NOMO-1 treated with DMSO at 0.1 percent for 48 hours (cell line): ENCODE results near the gene PDE4D.
"Not testable (repeated sequence)": the region's sequence is repeated elsewhere in the genome, so short reads cannot be mapped to it uniquely, and the experiment has no call there.

Source experiments
- DNase-seq: peaks from one replicate; lab custom pipeline; 2025; ENCODE audit not compliant: unreplicated experiment; lab: John Stamatoyannopoulos, UW

Gene PDE4D

DNA sequence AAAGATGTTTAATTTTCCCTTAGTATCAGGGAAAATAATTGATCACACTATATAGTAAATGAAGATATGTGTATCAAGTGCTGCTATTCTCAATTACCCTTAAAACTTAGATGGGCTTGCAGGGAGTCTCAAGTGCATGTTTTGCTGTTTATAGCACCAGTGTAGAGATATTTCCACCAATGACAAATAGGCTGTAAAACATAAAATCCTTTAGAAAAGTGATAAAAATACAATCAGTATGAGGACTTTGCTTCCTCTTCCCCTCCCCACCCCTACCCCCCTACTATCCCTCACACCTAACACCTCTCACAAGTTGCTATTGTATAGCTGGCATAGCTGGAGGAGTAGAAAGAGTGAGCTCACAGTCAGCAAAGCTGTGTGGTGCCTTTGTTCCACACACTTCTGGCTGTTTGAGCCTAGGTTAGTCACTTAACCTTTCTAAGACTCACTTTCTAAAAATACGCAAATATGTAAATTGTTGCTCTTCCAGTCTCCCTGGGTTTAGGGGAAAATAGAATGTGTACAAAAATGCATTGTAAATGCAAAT, 93.1 kb downstream of the PDE4D start:
- no peak for DNase-seq

DNA sequence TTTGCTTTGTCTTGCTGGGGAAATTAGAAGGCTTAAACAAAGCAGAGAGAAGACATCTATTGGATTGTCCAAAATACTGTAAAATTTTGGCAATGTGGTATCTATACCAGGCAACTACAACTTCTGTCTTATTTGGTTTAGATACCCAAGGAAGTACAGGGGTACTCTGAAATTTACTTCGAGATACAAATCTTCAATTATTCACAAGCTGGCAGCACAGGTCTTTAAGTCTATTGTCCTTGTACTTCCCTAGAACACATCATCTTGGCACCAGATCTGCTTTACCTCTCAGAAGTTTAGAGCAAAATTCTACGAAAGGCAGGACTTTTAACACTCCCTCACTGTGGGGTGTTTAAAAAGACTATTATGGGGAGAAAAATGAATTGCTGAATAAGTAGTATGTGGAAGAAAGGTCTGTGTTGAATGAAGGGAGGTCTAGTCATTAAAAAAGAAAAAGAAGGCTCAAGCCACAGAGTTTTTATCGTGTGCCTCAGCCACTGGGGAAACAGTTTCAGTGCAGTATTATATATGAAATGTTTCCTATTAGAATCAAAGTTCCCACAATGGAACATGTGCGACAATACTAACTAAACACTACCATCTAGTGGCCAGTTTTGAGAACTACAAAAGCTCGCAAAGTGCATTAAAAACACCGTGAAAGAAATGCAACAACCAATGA, 93.7 kb downstream of the PDE4D start:
- peak; percentile 24 for DNase-seq

DNA sequence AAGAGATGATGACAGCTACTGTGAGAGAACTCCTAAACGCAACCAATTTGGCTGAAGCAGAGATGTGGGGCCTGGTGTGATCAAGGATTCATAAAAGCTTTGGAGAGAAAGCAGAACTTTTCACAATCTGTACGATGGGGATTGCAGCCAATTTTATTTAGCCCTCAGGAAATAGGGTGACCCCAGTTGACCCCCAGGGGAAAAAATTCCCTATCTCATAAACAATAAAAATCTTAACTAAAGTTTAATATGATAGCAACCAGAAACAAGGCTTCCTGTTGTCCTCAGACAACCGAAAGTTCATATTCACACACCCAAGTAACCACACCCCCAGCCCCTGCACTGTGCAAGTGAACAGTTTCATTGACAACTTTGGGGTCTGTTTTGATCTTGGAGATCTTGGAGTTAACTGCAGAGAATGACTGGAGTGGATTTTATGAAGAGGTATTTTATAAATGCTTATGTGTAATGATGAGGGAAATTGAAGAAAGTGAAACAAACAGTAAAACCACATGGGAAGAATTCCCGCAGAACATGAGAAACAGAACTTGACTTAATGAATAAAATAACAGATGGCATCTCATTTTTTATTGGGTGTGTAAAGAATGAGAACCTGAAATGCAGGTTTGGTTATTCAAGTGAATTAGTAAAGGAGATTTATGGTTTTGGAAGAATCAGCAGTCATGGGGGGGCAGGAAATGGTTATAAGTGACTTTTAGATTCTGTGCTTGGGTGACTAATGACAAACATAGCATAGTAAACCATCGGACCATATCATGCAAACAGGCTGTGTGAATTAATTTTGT, 94.5 kb downstream of the PDE4D start:
- DNase-seq: no peak

DNA sequence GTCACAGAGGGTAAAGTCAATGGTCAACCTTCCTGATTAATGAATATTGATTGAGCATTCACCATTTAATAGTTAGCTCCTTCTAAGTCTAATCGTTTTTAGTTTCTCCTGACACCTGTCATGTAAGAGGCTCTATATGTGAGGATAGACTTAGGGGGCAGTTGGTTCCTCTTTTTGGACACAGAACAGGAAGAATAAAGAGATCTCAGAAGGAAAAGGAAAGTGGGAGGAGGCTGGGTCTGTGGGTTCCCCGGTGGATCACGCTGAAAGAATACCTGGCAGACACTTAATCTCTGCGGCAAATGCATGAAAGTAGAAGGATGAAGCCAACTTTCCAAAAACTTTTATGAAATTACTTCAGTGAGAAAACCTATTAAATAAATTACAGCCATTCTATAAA, 98.4 kb downstream of the PDE4D start:
- DNase-seq: peak; percentile 23

DNA sequence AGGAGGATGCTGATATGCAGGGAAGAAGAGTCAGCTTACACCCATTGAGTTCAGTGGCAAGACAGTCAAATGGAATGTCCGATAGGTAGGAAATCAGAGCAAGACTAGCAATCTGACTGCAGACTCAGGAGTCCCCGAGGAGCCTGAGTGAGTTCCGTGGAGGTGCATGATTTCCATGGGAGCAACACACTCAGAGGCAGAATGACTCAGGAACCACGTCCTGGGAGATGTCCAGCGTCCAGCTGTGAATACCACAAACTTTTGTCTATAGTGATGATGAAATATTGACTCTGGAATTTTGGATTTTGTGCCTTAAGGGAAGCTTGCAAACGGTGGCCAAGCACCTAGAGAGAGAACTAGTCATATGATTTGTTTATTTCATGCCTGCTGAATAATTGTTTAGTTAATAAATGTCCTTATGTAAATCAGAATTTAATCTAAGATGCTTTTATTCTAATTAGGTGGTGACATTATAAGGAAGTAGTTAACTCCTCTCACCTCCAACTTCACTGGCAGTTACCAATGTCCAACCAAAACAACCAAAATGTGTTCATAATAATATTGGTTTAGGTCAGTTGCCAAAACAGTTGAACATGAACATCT, 100.4 kb downstream of the PDE4D start:
- no peak for DNase-seq

DNA sequence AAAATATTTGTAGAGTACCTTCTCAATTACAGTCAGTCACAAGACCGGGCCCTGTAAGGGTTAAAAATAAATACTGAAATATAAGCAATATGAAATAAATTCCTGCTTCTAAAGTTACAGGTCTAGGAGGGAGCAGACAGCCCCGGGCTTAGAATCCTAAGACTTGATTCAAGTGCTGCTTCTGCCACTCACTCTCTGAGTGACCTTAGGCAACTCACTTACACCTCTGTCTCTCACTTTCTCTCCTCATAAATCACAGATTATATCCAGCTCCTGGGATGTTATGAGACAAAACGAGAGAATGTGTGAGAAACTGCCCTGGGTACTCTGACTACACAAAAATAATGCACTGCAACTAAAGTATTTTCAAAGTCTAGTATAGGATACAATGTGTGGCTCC, 101.9 kb downstream of the PDE4D start:
- no peak for DNase-seq

DNA sequence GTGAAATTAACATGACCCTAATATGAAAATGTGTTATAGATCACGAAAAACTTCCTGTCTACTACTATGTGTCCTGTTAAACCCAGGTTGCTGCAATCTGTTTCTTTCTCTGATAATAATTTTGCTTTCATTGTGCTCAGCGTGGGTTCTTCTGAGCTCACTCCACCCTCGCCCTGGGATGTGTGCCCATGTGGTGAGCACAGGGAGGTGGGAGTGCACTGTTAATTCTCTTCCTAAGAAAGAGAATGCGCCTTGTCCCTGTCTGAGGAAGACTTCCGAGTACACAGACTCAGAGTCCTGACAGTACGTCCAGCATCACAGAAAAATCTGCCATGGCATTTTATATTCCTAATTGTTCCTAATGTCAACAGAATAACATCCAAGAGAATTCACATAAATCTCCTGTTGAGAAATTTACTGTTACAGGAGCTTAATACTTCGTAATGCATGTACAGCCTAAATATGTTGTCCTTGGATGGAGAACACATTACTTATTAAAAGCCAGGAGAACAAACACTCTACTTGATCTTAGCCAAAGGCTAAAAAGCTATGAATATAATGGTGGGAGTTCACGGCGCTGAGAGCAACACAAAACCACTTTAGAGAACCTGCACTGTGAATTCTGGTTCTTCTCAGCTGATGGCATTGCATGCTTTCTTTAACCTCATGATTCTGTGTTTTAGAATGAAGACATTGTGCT, 102.6 kb downstream of the PDE4D start:
- DNase-seq: no peak

DNA sequence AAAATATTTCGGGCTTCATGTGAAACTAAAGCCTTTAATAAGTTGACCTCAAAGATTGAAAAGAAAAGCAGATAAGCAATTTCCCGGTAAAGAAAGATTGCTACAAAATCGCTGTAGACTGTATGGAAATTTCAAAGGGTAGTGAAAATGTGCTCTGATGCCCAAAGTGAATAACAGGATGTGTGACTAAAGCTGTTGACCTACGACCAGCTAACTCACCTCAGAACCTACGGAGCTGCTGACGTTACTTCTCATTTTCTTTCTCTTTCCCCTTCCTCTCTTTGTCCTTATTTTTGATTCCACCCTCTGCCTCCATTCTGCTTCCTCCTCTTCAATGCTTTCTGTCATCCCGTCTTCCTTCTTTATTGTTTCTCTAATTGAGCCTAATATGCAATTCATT, 103.2 kb downstream of the PDE4D start:
- DNase-seq: peak; percentile 63

DNA sequence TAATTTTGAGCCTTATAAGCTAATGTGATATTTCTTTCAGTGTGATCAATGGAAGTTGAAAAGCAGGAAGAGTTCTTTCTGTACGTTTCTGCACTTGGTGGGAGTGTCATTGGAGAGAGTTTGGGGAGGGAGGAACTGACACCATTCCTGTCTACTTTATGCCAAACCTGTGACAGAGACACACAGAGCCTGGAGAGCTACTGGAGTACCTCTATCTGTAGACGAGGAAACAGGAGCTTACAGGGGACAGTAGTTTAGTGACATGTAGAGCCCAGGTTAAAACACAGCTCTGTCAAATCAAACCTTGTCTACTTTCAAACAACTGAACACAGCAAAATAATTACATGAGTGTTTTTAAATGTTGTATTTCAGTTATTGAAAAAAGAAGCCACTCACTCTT, 103.6 kb downstream of the PDE4D start:
- DNase-seq: no peak

DNA sequence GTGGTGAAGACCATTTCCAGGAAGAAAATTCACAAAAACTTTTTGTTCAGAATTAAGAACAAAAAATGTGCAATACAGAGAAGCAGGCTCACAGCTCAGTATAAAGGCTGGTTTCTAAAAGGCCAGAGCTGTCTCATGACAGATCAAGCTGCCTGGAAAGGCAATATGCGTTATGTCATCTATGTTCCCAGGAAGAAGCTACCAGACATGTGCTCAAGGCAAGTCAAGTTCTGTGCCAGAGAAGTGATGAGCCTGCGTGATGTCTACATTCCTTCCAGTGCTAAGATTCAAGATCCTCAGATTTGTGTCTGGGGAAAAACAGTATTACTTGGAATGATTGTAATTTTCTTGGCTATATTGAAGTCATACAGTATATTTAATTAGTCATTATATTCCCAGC, 104.3 kb downstream of the PDE4D start:
- DNase-seq: no peak

DNA sequence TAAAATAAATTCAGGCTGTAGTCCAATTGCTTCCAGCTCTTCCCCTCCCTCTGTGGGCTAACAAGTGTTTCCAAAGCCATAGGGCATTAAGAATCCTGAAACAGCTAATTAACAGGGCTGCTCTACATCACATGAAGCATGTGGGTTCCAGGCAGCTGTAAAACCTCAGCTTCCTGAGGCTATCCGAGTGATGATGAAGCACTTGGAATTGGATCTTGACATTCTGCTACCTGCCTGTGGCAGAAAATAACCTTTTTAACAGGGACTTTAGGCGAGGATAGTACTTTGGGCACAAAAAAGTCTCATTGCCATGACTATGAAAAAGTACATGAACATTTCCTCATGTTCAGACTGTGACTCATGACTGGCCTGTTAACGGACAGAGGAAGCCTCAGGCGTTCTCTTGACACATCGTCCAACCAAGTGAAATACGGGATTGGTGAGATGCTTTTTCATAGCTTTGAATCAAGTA, 107.2 kb downstream of the PDE4D start:
- no peak for DNase-seq

DNA sequence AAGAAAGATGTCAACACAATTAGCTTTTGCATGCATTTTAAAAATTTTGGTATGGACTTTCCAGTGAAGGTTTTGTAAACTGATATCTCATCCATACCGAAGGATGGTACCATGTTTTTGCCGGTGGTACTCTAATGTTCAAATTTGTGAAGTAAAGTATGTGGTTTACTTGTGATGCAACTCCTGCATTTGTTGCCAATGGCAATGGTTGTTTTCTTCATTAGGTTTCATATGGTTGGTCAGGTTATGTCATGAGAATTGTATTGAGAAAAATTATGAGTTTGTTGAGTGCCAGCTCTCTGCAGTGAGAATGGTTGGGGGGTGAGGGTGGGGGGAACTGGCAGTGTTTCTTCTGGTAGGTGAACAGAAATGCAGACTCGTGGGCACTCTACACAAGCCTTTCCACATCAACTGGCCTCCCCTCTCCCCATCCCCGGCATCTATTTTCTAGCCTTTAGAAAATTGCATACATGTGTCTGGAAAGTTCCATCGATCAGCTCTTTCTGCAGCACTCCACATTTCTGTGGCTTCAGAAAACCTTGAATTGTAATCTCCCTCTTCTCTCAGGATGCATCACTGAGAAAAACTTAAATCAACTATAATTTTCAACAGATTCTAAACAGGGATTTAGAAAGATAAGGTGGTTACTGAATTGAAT, 107.7 kb downstream of the PDE4D start:
- no peak for DNase-seq

DNA sequence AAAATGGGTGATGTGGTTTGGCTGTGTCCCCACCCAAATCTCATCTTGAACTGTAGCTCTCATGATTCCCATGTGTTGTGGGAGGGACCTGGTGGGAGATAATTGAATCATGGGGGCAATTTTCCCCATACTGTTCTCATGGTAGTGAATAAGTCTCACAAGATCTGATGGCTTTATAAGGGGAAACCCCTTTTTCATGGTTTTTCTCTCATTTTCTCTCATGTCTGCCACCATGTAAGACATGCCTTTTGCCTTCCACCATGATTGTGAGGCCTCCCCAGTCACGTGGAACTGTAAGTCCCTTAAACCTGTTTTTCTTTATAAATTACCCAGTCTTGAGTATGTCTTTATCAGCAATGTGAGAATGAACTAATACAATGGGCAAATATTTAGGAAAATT, 108.8 kb downstream of the PDE4D start:
- not testable (repeated sequence) for DNase-seq

DNA sequence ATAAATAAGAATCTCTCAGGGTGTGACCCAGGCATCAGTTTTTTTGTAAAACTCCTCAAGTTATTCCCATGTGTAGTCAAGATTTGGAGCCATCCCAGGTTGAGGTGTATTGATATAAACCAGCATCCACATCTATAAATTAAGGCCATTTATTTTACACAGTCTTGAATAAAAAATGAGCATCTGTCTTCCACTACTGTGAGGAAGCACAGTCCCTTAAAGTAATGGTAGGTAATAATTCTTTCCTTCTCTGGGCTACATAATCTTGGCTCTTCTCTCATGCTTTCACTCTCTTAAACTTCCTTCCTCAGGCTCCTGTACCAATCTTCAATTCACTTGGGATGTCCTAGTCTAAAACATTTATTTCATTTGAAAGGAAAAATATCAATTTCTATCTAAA, 110.3 kb downstream of the PDE4D start:
- DNase-seq: no peak

DNA sequence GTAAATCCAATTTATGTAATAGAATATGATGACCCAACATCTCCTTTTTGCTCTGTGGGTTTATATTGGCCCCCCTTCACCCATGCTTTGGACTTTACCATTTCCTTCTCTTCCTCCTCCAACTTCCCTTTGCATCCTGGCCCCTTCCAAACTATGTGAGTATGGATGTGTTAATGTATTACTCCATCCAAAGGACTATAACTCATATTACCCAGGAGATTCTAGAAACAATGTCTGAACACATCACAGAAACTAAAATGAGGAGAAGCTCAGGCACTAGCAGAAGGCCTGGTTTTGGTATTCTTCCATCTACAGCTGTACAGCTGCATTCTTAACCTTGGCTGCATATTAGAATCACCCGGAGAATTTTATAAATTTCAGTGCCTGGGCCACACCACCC, 110.7 kb downstream of the PDE4D start:
- DNase-seq: no peak

DNA sequence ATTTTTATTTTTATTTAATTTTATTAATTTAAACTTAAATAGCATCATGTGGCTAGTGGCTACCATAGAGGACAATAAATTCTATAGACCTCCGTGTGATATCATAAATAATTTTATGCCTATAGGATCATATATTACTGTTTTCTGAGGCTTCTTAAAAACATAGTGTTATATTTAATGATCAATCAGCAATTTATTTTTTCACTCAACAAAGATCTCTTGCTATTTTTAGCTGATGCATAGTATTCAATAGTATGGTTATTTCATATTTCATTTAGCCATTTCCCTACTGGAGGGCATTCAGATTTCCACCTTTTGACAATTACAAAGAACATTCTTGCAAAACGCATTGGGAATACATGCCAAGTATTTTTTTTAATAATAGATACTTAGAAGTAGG, 114.1 kb downstream of the PDE4D start:
- DNase-seq: no peak

DNA sequence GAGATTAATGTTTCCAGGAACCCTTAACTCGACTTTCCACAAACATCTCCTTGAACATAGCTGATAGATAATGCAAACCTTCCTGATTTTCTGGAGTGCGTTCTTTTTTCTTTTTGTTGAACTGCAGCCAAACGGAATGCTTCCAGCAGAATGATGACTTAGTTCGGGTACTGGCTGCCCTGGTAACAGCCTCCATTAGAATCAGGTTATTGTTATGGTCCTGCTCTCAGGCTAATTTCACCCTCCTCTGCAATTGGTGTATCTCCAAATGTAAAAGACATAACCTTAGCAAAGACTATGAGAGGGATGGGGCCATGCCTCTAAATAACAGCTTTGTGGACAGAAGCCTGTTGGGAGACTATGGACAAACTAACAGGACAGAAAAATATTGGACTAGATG, 116.5 kb downstream of the PDE4D start:
- no peak for DNase-seq

DNA sequence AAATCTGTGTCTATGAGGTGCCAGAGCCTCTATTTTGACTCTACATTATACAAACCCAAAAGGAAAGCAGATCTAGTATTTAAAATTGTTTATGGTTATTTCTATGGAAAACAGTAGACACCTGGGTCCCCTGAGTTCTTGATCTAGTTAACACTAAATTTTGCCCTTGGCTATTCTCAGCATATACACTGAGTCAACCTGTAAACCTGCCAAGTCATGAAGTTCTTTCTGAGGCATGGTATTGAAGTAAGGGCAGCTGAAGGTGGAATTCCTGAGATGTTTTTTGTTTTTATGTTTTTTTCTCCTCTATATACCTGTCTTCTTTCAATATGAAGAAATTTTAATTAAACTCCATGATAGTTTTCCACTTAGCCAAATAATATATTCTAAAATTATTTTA, 120.2 kb downstream of the PDE4D start:
- no peak for DNase-seq

DNA sequence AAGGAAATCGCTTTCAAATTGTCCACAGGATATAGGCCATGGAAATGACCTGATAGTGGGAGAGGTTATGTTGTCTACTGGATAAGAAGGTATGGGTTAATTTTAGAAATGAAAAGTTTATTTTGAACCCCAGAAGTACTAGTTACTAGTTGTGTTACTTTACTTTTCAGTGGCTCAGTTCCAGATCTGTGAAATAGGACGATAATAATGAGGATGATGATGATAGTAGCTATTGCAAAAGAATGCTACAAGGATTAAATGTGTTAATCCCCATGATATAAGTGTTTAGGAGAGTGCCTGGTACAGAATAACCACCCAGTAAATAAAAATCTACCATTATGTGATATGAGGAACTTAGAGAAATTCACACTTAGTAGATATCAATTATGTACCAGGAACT, 120.8 kb downstream of the PDE4D start:
- DNase-seq: no peak

DNA sequence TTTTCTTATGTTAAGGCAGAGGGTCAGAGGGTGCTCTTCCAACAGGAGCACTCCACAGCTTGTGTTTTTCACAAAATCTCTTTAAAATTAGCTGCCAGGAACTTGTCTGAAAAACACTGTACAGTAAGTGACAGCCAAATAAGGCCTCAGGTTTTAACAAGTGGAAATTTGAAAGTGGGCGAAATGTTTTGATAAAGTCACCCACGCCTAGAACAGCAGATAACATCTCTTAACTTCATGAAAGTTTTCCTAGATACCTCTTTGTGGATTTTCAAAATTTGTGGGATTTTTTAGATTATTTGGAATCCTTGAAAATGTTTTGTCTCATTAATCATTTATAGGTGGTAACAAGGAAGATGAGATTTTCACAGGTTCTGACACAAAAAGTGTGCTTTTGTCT, 121.3 kb downstream of the PDE4D start:
- DNase-seq: no peak

DNA sequence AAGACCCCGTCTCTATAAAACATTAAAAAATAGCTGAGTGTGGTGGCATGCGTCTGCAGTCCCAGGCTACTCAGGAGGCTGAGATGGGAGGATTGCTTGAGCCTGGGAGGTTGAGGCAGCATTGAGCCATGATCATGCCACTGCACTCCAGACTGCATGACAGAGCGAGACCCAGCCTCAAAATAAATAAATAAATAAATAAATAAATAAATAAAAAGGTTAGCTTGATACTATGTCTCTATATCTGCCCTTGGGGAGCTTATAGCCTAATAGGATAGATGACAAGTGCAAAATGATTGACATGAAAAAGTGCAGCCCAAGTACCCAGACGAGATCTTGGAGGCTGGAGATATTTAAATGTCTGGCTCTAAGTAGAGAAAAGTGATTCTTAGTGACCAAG, 122.6 kb downstream of the PDE4D start:
- no peak for DNase-seq
